Skeletal muscle satellite cell (primary cell): Measurements from ENCODE around the gene RIPOR3.
"Not testable (repeated sequence)": the region's sequence is repeated elsewhere in the genome, so short reads cannot be mapped to it uniquely, and the experiment has no call there.

Source experiments
- H3K27me3 ChIP-seq: 2 replicates; pipeline ENCODE4 v1.7.0; 2013; ENCODE audit warnings: low read length; ENCODE audit not compliant: control insufficient read depth, insufficient read depth
- H3K36me3 ChIP-seq: 2 replicates; pipeline ENCODE4 v1.7.0; 2013; ENCODE audit warnings: mild to moderate bottlenecking, control low read depth, low read length; ENCODE audit not compliant: insufficient read depth
- H3K4me1 ChIP-seq: 2 replicates; pipeline ENCODE4 v1.7.0; 2013; ENCODE audit warnings: low read length; ENCODE audit not compliant: control insufficient read depth, insufficient read depth
- H3K4me2 ChIP-seq: 2 replicates; pipeline ENCODE4 v1.7.0; 2013; ENCODE audit warnings: mild to moderate bottlenecking, low read length
- H3K4me3 ChIP-seq: 2 replicates; pipeline ENCODE4 v1.7.0; 2013; ENCODE audit warnings: low read length
- H3K9ac ChIP-seq: 2 replicates; pipeline ENCODE4 v1.7.0; 2013; ENCODE audit warnings: mild to moderate bottlenecking, low read depth, low read length, moderate library complexity
- H3K9me3 ChIP-seq: replicated peaks from 2 replicates; pipeline ENCODE4 v1.7.0; 2013; ENCODE audit warnings: mild to moderate bottlenecking, control low read depth, low read length

Gene RIPOR3

DNA sequence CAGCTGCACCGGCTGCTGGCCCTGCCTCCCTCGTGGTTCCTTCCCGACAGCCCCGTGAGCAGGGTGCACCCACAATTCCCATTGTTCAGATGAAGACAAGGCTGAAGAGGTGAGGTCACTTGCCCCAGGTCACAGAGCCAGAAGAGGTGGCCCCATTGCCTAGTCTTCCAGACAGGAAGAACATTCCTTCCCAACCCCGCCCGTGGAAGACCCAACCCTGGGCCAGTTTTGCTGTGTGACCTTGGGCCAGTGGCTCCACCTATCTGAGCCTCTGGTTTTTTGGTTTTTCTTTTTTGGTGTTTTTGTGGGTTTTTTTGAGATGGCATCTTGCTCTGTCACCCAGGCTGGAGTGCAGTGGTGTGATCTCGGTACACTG is 61.7 kb downstream of the RIPOR3 start:
- H3K9me3 ChIP-seq = no peaks in the 10 kb centered on the region
- no peak overlapping the region for H3K9ac ChIP-seq
- no peak overlapping the region for H3K4me2 ChIP-seq
- H3K36me3 ChIP-seq = no peaks in the 10 kb centered on the region
- peaks cover 53% of the 10 kb centered on the region for H3K27me3 ChIP-seq
- no peak overlapping the region for H3K4me3 ChIP-seq
- H3K4me1 ChIP-seq = no peaks in the 10 kb centered on the region

GRCh38 chr20:50628853-50629669 is 62.3 kb downstream of the RIPOR3 start:
- Histone ChIP-seq H3K36me3 (no peaks in the 10 kb centered on the region), H3K4me1 (no peaks in the 10 kb centered on the region), H3K27me3 (peaks cover 48% of the 10 kb centered on the region), H3K4me3 (no peak overlapping the region), H3K9ac (no peak overlapping the region), H3K9me3 (no peaks in the 10 kb centered on the region), H3K4me2 (no peak overlapping the region)

GRCh38 chr20:50628332-50628731 is 63.0 kb downstream of the RIPOR3 start:
- no peak overlapping the region for H3K4me3 ChIP-seq
- no peak overlapping the region for H3K4me2 ChIP-seq

DNA sequence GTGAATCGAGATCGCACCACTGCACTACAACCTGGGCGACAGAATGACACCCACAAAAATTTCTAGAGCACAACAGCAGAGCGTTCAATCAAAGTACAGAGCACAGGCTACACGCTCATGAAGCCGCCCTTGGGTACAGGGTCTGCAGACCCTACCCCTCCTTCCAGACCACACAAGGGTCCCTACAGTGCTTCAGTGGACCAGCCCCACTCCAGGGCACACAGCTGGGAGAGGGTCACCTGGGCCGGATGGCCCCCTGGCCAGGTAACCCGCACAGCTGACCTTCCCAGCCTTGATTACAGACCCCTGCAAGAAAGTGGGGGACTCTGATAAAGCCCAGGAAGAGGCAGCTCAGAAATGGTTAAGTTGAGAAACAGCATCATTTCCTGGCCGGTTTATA is 63.6 kb downstream of the RIPOR3 start:
- no peak overlapping the region for H3K4me2 ChIP-seq
- no peaks in the 10 kb centered on the region for H3K36me3 ChIP-seq
- no peaks in the 10 kb centered on the region for H3K9me3 ChIP-seq
- H3K4me1 ChIP-seq = no peaks in the 10 kb centered on the region
- H3K9ac ChIP-seq = no peak overlapping the region
- H3K4me3 ChIP-seq = no peak overlapping the region
- peaks cover 40% of the 10 kb centered on the region for H3K27me3 ChIP-seq

More at GRCh38 chr20:50628332-50628731, 63.0 kb downstream of the RIPOR3 start:
- Histone ChIP-seq H3K36me3 (no peaks in the 10 kb centered on the region), H3K27me3 (peaks cover 43% of the 10 kb centered on the region), H3K4me1 (no peaks in the 10 kb centered on the region), H3K9me3 (no peaks in the 10 kb centered on the region), H3K9ac (no peak overlapping the region)

DNA sequence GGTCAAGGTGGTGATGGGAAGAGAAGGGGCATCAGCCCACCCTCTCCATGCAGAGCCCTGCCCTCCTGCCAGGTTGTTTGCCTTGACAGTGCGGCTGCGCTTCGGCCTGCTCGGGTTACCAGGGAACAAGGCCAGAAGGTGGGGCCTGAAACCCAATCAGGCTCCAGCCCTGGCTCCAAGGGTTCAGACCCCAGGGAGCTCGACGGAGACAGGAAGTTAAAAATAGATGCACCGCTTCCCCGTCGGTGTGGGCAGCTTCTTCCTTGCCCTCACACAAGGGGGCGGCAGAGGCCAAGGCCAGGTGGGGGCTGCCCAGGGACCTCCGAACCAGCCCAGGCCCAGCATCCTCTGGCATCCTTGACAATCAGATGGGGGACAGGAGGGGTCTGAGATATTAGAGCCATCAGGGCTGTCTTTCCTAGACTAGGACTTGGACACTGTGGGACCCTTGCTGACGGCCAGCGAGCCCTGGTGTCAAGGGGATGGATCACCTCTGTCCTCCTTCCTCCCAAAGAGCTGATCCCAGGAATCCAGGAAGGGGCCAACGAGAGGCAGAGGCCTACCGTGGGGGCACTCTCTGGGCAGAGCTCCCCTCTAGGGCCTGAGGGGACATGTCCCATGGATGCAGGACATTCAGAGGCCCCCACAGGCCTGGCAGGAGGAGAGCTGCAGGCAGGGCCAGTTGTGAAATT is 65.2 kb downstream of the RIPOR3 start:
- Histone ChIP-seq H3K27me3 (peaks cover 36% of the 10 kb centered on the region), H3K36me3 (no peaks in the 10 kb centered on the region), H3K4me2 (no peak overlapping the region), H3K9ac (no peak overlapping the region), H3K4me1 (no peaks in the 10 kb centered on the region), H3K9me3 (peaks cover 3% of the 10 kb centered on the region), H3K4me3 (no peak overlapping the region)

GRCh38 chr20:50624351-50625016 is 66.9 kb downstream of the RIPOR3 start:
- H3K4me1 ChIP-seq = no peaks in the 10 kb centered on the region
- no peak overlapping the region for H3K4me2 ChIP-seq
- no peak overlapping the region for H3K4me3 ChIP-seq
- H3K36me3 ChIP-seq = no peaks in the 10 kb centered on the region
- H3K27me3 ChIP-seq = peaks cover 27% of the 10 kb centered on the region
- peaks cover 8% of the 10 kb centered on the region for H3K9me3 ChIP-seq
- H3K9ac ChIP-seq = no peak overlapping the region

DNA sequence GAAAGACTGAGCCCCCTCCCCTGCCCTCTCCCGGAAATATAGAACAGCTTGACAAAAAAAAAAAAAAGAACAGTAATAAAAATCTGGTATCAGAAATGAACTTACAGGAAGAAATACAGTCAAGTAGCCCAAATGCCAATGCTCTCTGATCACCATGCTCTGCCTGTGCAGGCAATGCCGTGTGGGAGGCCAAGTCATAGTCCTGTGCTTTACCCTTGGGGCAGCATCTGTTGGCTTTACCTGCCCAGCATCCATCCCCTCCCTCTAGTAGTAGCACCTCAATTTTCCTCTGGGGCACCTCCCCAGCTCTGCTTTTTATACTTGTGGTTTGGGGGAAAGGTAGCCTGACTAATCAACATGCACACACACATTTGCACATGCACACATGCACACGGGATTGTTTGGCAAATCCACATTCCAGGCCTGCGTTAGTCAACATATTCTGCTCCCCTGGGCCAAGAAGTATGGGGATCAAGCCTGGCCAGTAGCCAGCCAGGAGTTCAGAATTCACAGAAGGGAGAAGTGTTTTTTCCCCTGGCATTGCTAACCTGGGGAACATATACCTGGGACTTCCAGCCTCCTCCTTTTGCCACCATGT is 70.2 kb downstream of the RIPOR3 start:
- no peaks in the 10 kb centered on the region for H3K4me1 ChIP-seq
- peaks cover 8% of the 10 kb centered on the region for H3K9me3 ChIP-seq
- no peaks in the 10 kb centered on the region for H3K36me3 ChIP-seq
- no peak overlapping the region for H3K9ac ChIP-seq
- H3K4me3 ChIP-seq = no peak overlapping the region
- H3K27me3 ChIP-seq = peaks cover 14% of the 10 kb centered on the region
- H3K4me2 ChIP-seq = no peak overlapping the region

DNA sequence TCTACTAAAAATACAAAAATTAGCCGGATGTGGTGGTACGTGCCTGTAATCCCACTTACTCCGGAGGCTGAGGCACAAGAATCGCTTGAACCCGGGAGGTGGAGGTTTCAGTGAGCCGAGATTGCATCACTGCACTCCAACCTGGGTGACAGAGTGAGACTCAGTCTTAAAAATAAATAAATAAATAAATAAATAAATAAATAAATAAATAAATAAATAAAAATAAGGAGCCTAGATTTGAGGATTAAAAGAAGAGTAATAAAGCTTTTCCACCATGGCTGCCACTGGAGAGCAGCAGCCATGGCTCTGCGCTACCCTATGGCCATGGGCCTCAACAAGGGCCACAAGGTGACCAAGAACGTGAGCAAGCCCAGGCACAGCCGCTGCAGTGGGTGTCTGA is 70.9 kb downstream of the RIPOR3 start:
- not testable (repeated sequence) for H3K4me3 ChIP-seq, H3K4me2 ChIP-seq, H3K9ac ChIP-seq, H3K4me1 ChIP-seq, H3K36me3 ChIP-seq, H3K9me3 ChIP-seq
- peaks cover 14% of the 10 kb centered on the region for H3K27me3 ChIP-seq

GRCh38 chr20:50618537-50618936 is 72.8 kb downstream of the RIPOR3 start:
- peaks cover 17% of the 10 kb centered on the region for H3K27me3 ChIP-seq
- H3K36me3 ChIP-seq = no peaks in the 10 kb centered on the region
- no peak overlapping the region for H3K9ac ChIP-seq
- H3K4me2 ChIP-seq = no peak overlapping the region
- peaks cover 8% of the 10 kb centered on the region for H3K9me3 ChIP-seq
- H3K4me1 ChIP-seq = no peaks in the 10 kb centered on the region
- H3K4me3 ChIP-seq = no peak overlapping the region

DNA sequence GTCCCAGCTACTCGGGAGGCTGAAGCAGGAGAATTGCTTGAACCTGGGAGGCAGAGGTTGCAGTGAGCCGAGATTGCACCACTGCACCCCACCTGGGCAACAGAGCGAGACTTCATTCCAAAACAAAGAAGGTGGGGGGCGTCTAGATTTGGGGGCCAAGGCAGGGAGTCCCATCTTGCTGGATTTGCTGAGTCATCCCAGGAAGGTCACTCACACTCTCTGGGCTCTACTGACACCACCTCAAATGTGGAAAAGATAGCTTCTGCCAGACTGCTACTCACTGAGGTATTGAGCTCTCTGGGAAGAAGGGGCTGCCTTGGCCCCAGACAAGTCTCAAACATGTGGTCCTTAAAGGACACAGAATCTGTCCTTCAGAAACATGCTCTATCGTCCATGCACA is 74.3 kb downstream of the RIPOR3 start:
- no peak overlapping the region for H3K4me3 ChIP-seq
- H3K36me3 ChIP-seq = no peaks in the 10 kb centered on the region

DNA sequence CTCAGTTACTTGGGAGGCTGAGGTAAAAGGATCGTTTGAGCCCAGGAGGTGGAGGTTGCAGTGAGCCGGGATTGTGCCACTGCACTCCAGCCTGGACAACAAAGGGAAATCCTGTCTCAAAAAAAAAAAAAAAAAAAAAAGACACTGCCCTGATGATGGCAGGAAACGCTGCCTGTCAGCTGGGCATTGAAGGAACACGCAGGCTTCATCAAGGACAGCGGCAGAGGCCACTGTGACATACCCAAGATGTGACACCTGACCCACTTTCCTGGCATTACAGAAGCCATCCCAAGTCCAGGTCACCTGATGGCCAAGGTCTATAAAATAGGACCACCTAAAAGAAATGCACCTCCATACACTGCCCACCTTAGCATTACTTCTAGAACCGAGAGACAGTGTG is 75.9 kb downstream of the RIPOR3 start:
- no peak overlapping the region for H3K4me2 ChIP-seq
- no peaks in the 10 kb centered on the region for H3K36me3 ChIP-seq
- H3K9ac ChIP-seq = no peak overlapping the region
- no peak overlapping the region for H3K4me3 ChIP-seq
- H3K9me3 ChIP-seq = no peaks in the 10 kb centered on the region
- H3K4me1 ChIP-seq = peaks cover 6% of the 10 kb centered on the region
- peaks cover 4% of the 10 kb centered on the region for H3K27me3 ChIP-seq

More for the DNA sequence above, 74.3 kb downstream of the RIPOR3 start:
- no peak overlapping the region for H3K9ac ChIP-seq
- H3K9me3 ChIP-seq = peaks cover 8% of the 10 kb centered on the region
- H3K4me2 ChIP-seq = no peak overlapping the region
- no peaks in the 10 kb centered on the region for H3K4me1 ChIP-seq
- H3K27me3 ChIP-seq = peaks cover 14% of the 10 kb centered on the region
